Subcutaneous adipose tissue (tissue), 4 donors: Measurements from ENCODE around the gene ASPSCR1. TPM values are rescaled to one million over a fixed set of nuclear protein-coding genes. Genes with fewer than 3 reads are reported as not detected.

Experiments
- total RNA-seq, 4 donors: library from RNA; depleted of rRNA; stranded (reverse); fragments of >200 nt; gene quantifications; one replicate each; pipeline ENCODE4 v1.1.0, GENCODE V29; 2016
- TF ChIP-seq, protein P1 (sequence below): fragments of 450-650 bp; IDR thresholded peaks from one replicate; pipeline ENCODE4 v1.5.1; 2016; ENCODE audit warnings: low read depth, mild to moderate bottlenecking, control low read depth, antibody characterized with exemption, moderate library complexity

Gene ASPSCR1
- total RNA-seq, 4 donors from 2014 or later = 8.2 to 30.1 (median 18.1) TPM

DNA sequence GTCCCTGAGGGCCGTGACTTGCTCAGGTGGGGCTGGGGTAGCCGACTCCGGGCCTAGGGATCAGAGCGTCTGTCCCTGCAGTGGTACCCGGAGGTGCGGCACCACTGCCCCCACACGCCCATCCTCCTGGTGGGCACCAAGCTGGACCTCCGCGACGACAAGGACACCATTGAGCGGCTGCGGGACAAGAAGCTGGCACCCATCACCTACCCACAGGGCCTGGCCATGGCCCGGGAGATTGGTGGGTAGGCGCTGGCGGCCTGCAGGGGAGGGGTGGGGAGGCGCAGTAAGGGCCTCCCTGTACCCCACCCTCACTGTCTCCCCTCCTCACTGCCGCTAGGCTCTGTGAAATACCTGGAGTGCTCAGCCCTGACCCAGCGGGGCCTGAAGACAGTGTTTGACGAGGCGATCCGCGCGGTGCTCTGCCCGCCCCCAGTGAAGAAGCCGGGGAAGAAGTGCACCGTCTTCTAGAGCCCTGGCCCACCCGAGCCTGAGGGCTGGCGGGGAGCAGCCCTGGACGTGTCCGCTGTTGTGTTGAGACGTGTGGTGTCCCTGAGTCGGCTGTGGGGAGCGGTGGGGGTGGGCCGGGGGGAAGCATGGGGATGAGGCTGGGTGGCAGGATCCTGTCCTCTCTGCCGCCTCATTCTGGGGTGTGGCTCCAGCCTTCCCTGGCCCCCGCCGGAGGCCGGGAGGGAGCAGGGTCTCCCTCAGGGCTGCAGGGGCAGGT, 56.1 kb downstream of the ASPSCR1 start:
- TF ChIP-seq, protein P1, sequence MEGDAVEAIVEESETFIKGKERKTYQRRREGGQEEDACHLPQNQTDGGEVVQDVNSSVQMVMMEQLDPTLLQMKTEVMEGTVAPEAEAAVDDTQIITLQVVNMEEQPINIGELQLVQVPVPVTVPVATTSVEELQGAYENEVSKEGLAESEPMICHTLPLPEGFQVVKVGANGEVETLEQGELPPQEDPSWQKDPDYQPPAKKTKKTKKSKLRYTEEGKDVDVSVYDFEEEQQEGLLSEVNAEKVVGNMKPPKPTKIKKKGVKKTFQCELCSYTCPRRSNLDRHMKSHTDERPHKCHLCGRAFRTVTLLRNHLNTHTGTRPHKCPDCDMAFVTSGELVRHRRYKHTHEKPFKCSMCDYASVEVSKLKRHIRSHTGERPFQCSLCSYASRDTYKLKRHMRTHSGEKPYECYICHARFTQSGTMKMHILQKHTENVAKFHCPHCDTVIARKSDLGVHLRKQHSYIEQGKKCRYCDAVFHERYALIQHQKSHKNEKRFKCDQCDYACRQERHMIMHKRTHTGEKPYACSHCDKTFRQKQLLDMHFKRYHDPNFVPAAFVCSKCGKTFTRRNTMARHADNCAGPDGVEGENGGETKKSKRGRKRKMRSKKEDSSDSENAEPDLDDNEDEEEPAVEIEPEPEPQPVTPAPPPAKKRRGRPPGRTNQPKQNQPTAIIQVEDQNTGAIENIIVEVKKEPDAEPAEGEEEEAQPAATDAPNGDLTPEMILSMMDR = no peak

DNA sequence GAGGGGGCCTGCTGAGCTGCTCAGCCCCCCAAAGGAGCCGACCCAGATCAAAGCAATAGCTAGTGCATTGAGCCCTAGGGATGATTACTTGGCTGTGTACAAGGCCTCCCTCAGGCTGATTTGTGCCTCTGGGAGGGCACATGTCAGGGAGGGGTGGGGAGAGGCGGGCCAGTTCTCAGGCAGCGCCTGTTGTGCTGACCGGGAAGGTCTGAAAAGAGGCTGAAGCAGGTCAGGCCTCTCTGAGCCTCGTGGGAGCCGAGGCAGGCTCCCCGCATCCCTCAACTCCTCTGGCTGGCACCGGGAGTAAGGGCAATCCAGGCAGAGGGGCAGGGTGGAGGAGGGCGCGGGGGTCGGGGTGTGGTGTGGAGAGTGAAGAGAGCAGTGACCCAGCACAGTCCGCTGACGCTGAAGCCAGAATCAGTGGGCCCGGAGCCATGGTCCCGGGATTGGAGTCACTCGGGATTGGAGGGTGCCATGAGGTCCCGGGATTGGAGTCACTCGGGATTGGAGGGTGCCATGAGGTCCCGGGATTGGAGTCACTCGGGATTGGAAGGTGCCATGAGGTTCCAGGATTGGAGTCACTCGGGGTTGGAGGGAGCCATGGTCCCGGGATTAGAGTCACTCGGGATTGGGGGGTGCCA, 57.1 kb downstream of the ASPSCR1 start:
- TF ChIP-seq, protein P1 = no peak

DNA sequence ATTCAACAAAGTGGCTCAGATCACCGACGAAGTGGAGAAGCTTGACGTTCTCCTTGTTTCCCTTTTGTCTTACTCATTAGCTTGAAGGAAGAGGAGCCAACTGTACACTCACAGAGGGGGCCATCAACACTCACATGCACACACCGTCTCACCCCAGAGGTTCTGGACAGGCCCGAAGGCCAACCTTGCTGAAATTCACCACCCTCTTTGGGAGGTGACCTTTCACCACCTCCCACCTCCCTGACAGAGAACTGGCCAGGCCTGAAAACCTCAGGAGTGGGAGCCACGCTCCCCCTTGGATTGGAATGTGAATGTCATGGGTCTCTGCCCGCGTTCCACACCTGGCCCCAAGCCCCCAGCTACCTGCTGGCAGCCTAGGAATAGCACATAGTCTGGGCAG, 58.1 kb downstream of the ASPSCR1 start:
- TF ChIP-seq, protein P1 = no peak

DNA sequence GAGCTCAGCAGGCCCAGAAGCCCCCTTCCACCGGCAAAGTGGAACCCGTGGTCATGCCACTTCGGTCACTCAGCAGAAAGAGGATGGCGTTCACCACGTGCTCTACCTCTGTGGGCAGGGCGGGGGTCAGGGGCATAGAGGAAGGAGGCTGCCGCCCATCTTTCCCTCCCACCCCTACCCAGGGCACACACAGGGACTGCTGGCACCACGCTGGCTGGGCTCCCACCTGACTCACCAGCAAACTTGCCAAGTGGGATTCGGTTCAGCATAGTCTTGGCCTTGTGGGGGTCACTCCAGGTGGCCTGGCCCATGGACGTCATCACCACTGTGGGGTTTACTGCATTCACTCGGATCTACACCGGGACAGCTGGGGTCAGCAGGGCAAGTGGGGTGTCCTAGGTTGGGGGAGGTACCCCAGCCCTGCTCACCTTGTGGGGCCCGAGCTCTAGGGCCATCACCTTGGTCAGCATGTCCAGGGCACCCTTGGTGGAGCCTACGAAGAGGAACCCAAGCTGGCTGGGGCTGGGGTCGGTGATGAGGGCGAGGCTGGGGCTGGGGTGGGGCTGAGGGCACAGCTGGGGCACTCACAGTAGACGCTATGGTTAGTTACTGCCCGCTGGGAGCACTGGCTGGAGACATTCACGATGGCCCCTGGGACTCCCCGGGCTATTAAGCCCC, 58.7 kb downstream of the ASPSCR1 start:
- TF ChIP-seq, protein P1 = no peak

DNA sequence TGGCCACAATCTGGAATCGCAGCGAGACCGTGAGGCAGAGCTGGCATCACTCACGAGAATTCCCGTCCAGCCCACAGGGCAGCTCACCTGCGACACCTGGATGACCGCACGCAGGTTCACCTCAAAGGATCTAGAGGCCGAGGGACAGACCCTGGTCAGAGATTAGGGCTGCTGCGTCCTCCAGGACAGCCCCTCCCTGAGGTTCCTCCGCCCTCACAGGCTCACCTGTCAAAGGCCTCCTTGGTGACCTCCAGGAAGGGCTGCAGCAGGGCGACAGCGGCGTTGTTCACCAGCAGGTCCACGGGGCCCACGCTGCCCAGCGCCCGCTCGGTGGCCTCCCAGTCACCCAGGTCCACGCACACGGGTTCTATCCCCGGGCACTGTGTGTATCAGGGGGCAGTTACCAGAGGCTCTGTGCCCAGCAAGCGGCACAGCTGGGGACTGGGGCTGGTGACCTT, 59.2 kb downstream of the ASPSCR1 start:
- TF ChIP-seq, protein P1 = no peak

DNA sequence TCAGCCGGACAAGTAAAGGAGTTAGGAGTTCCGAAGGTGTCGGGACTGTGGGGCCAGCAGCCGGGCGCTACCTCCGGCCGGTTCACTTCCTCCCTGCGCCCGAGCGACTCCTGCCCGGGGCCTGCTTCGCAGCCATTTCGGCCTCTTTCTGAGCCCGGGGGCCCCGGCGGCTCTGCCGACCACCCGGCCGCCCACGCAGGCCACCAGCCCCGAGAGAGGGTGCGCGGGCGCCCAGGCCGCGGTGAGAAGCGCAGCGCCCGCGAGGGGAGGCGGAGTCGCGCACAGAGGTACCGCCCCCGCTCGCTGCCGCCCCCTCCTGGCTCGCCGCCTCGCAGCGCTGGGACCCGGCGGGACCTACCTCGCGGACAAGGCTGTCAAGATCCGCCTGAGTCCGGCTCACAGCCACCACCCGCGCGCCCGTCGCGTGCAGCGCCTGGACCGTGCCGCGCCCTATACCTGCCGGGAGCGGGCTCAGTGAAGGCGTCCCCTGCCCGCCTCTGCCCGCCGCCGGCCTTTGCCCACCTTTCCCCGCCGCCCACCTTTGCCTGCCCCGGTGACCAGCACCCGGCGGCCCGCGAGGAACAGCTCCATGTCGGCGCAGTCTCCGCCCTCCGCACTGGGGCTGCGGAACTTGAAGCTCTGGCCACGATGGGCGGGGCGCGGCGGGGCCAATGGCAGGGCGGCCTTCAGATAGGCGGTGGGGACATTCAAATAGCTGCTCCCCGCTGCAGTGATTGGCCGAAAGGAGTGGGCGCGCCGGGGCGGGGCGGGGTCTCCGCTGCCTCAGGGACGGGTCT, 59.9 kb downstream of the ASPSCR1 start, which contains the start of gene DCXR:
Gene DCXR, minus strand, starts transcription at position 606 of the 797 bp plus-strand sequence. Its CDS starts 15 bp downstream, at position 591.
- TF ChIP-seq, protein P1 = no peak
